AG10803 (cell line): ENCODE results near the gene MAU2.
"Not testable (repeated sequence)": the region's sequence is repeated elsewhere in the genome, so short reads cannot be mapped to it uniquely, and the experiment has no call there.

Experiments
- DNase-seq: peaks from one replicate; pipeline ENCODE4 v3.0.0; 2010; ENCODE audit warnings: low read depth
- H3K4me3 ChIP-seq: 2 replicates; pipeline ENCODE4 v1.5.1; 2011; ENCODE audit warnings: mild to moderate bottlenecking, low read length, control low read depth
- TF ChIP-seq, protein P1 (sequence below): conservative IDR thresholded peaks from 2 replicates; pipeline ENCODE4 v1.5.1; 2011; ENCODE audit warnings: mild to moderate bottlenecking, low read length, control low read depth, inconsistent platforms

Gene MAU2

GRCh38 chr19:19368087-19368486 is 47.5 kb downstream of the MAU2 start:
- DNase-seq = no peak
- no peak overlapping the region for H3K4me3 ChIP-seq
- TF ChIP-seq, protein P1, sequence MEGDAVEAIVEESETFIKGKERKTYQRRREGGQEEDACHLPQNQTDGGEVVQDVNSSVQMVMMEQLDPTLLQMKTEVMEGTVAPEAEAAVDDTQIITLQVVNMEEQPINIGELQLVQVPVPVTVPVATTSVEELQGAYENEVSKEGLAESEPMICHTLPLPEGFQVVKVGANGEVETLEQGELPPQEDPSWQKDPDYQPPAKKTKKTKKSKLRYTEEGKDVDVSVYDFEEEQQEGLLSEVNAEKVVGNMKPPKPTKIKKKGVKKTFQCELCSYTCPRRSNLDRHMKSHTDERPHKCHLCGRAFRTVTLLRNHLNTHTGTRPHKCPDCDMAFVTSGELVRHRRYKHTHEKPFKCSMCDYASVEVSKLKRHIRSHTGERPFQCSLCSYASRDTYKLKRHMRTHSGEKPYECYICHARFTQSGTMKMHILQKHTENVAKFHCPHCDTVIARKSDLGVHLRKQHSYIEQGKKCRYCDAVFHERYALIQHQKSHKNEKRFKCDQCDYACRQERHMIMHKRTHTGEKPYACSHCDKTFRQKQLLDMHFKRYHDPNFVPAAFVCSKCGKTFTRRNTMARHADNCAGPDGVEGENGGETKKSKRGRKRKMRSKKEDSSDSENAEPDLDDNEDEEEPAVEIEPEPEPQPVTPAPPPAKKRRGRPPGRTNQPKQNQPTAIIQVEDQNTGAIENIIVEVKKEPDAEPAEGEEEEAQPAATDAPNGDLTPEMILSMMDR = no peak

DNA sequence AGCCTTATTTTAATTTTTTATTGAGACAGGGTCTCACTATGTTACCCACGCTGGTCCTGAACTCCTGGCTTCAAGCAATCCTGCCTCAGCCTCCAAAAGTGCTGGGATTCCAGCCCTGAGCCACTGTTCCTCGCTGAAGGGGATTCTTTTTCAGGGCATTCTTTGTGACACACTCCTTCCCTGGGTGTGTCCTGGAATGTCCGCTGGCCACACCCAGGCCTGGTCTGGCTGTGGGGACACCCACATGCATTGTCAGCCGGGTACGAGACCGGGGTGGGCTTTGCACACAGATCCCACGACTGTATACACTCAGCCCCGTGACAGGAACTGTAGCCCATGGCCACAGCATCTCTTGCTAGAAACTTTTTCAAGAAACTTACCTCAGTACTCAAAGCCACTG is 50.4 kb downstream of the MAU2 start:
- no peak for DNase-seq
- H3K4me3 ChIP-seq = no peak overlapping the region
- TF ChIP-seq, protein P1 = no peak

DNA sequence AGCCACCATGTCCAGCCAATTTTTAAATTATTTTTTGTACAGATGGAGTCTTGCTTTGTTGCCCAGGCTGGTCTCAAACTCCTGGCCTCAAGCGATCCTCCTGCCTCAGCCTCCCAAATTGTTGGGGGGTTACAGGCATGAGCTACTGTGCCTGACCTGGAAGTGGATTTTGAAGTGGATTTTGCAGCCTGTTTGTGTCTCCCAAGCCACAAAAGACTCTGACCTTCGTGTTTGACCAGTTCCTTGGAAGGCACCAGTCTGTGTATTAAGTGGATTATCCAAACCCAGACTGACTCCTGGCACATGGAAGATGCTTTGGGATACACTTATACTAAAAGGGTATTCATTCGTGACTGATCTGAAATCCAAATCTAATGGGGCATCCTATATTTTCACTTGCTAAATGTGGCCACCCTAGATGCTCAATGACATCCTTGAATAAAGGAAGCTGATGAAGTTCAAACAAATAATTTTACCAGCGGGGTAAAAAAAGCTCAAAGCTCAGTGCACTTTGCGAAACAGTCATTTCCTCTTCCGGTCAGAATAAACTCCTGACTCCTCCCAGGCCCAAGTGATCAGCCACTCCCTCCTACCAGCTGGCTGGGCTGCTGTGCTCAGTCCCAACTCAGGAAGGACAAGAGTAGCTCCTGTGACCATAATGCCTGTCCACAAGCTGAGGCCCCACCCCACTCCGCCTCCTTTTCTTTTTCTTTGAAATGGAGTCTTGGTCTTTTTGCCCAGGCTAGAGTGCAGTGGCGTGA is 52.2 kb downstream of the MAU2 start:
- H3K4me3 ChIP-seq = no peak overlapping the region
- DNase-seq = peak; percentile 29
- TF ChIP-seq, protein P1 = no peak

DNA sequence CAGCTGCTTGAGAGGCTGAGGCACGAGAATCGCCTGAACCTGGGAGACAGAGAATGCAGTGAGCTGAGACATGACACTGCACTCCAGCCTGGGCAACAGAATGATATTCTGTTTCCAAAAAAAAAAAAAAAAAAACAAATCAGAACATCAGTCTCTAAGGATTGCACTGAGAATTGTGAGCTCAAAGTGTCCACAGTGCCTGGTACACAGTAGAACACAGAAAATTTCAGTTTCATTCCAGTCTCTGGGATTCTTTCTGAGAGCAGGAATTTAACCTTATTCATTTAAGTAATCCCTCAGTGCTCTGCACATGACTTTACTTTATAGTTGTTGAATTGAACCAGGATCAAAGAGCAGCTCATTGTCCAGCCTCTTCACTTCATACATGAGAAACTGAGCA is 58.9 kb downstream of the MAU2 start:
- H3K4me3 ChIP-seq = no peak overlapping the region
- no peak for DNase-seq
- TF ChIP-seq, protein P1 = no peak

GRCh38 chr19:19380316-19380715 is 59.7 kb downstream of the MAU2 start:
- H3K4me3 ChIP-seq, DNase-seq: not testable (repeated sequence)

- DNase-seq = no peak
- TF ChIP-seq, protein P1 = no peak
- H3K4me3 ChIP-seq = no peak overlapping the region
Observed at GRCh38 chr19:19381007-19381926, 60.6 kb downstream of the MAU2 start.

GRCh38 chr19:19382118-19382517 is 61.5 kb downstream of the MAU2 start:
- TF ChIP-seq, protein P1 = no peak
- no peak for DNase-seq

More at GRCh38 chr19:19382118-19382517, 61.5 kb downstream of the MAU2 start:
- no peak overlapping the region for H3K4me3 ChIP-seq
